ENCODE data around the gene CHST3.
"Not testable (repeated sequence)": the region's sequence is repeated elsewhere in the genome, so short reads cannot be mapped to it uniquely, and the experiment has no call there.

CHST3 gene

GRCh38 chr10:71972746-71973695 lies 8.8 kb downstream of the CHST3 start:
- DNase-seq (ENCODE audit: low read depth, low spot score) = no peak

GRCh38 chr10:71973777-71974488 lies 9.7 kb downstream of the CHST3 start:
- no peak for DNase-seq (ENCODE audit: low read depth, low spot score)

GRCh38 chr10:71974489-71975021 lies 10.4 kb downstream of the CHST3 start:
- no peak for DNase-seq (ENCODE audit: low read depth, low spot score)

GRCh38 chr10:71975087-71975870 lies 11.1 kb downstream of the CHST3 start:
- no peak for DNase-seq (ENCODE audit: low read depth, low spot score)

GRCh38 chr10:71975871-71976725 lies 11.9 kb downstream of the CHST3 start:
- DNase-seq (ENCODE audit: low read depth, low spot score) = no peak

GRCh38 chr10:71977614-71977903 lies 13.4 kb downstream of the CHST3 start:
- DNase-seq (ENCODE audit: low read depth, low spot score) = not testable (repeated sequence)

- DNase-seq (ENCODE audit: low read depth, low spot score) = no peak
Observed at GRCh38 chr10:71978476-71978875, 14.3 kb downstream of the CHST3 start.

- DNase-seq (ENCODE audit: low read depth, low spot score) = no peak
Observed at GRCh38 chr10:71978988-71979691, 14.9 kb downstream of the CHST3 start.

- no peak for DNase-seq (ENCODE audit: low read depth, low spot score)
Observed at GRCh38 chr10:71979692-71980062, 15.5 kb downstream of the CHST3 start.

GRCh38 chr10:71980181-71981014 lies 16.2 kb downstream of the CHST3 start:
- no peak for DNase-seq (ENCODE audit: low read depth, low spot score)

GRCh38 chr10:71981015-71981875 lies 17.1 kb downstream of the CHST3 start:
- no peak for DNase-seq (ENCODE audit: low read depth, low spot score)

- DNase-seq (ENCODE audit: low read depth, low spot score) = no peak
Observed at GRCh38 chr10:71981876-71982230, 17.7 kb downstream of the CHST3 start.

- no peak for DNase-seq (ENCODE audit: low read depth, low spot score)
Observed at GRCh38 chr10:71982269-71983178, 18.3 kb downstream of the CHST3 start.

GRCh38 chr10:71984126-71984808 lies 20.1 kb downstream of the CHST3 start:
- no peak for DNase-seq (ENCODE audit: low read depth, low spot score)

- DNase-seq (ENCODE audit: low read depth, low spot score) = no peak
Observed at GRCh38 chr10:71984809-71985388, 20.7 kb downstream of the CHST3 start.

- no peak for DNase-seq (ENCODE audit: low read depth, low spot score)
Observed at GRCh38 chr10:71985542-71986250, 21.5 kb downstream of the CHST3 start.

All from activated naive CD8-positive, alpha-beta T cell treated with anti-CD3 and anti-CD28 coated beads, Interleukin-2, amount 50 U/mL, for 16 hours (primary cell).